ENCODE data around the gene ADD3. TPM values are rescaled to one million over a fixed set of nuclear protein-coding genes. Genes with fewer than 3 reads are reported as not detected.
A peak's percentile ranks its signal among the peaks of the same experiment; 100 is the strongest.

The ADD3 gene
- total and polyA plus RNA-seq, 2 experiments from 2014 or later: 96.9 to 114 TPM

DNA sequence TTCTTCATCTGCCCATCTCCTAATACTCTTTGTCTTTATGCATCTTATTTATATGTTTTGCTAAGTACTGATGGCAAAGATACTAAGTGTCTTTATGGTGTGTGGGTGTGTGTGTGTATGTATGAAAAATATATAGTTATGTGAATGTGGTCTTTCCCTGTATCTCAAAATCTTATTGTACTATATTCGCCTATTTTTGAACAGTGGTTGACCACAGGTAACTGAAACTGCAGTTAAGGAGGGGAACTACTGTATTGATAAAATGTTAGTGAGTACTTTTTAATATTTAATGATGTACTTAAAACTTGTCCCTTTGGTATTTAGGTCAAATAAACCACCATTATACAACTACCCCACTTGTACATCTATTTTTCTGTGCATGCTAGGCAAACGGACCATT, 85.9 kb downstream of the ADD3 start:
- TF ChIP-seq, protein P1, sequence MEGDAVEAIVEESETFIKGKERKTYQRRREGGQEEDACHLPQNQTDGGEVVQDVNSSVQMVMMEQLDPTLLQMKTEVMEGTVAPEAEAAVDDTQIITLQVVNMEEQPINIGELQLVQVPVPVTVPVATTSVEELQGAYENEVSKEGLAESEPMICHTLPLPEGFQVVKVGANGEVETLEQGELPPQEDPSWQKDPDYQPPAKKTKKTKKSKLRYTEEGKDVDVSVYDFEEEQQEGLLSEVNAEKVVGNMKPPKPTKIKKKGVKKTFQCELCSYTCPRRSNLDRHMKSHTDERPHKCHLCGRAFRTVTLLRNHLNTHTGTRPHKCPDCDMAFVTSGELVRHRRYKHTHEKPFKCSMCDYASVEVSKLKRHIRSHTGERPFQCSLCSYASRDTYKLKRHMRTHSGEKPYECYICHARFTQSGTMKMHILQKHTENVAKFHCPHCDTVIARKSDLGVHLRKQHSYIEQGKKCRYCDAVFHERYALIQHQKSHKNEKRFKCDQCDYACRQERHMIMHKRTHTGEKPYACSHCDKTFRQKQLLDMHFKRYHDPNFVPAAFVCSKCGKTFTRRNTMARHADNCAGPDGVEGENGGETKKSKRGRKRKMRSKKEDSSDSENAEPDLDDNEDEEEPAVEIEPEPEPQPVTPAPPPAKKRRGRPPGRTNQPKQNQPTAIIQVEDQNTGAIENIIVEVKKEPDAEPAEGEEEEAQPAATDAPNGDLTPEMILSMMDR (IDR thresholded peaks at IDR 0.05; ENCODE audit: low read depth, low read length): no peak
- no peak for DNase-seq (ENCODE audit: low read depth in 1 of 2, low spot score in 1 of 2)
- Histone ChIP-seq H3K9me3 (ENCODE audit: low read depth) (no peaks in the 10 kb centered on the region), H3K4me3 (no peak overlapping the region), H3K36me3 (no peaks in the 10 kb centered on the region), H3K27me3 (no peaks in the 10 kb centered on the region), H3K4me1 (ENCODE audit: low read depth) (no peaks in the 10 kb centered on the region), H3K27ac (no peak overlapping the region)

DNA sequence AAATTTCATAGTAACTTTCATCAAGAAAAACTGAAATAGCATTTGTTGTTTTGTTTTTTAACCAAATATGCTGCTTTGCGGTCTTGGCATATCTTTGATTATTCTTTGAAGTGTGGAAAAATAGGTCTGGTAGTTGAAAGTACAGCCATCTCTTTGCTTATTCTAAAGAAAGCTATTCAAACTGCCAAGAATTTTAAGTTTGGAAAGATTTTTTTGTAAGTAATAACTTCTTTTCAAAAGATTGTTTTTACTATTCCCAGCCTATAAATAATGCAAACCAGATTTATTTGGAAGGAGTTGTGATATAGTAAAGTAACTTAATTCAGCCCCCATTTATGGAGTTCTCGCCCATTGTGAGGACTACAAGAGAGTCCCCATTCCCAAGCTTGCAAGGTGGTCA, 87.0 kb downstream of the ADD3 start:
- H3K27ac ChIP-seq: no peak overlapping the region
- no peak for DNase-seq (ENCODE audit: low read depth in 1 of 2, low spot score in 1 of 2)
- H3K27me3 ChIP-seq: no peaks in the 10 kb centered on the region
- H3K9me3 ChIP-seq (ENCODE audit: low read depth): no peaks in the 10 kb centered on the region
- H3K4me1 ChIP-seq (ENCODE audit: low read depth): no peaks in the 10 kb centered on the region
- no peaks in the 10 kb centered on the region for H3K36me3 ChIP-seq
- TF ChIP-seq, protein P1 (IDR thresholded peaks at IDR 0.05; ENCODE audit: low read depth, low read length): no peak
- no peak overlapping the region for H3K4me3 ChIP-seq

DNA sequence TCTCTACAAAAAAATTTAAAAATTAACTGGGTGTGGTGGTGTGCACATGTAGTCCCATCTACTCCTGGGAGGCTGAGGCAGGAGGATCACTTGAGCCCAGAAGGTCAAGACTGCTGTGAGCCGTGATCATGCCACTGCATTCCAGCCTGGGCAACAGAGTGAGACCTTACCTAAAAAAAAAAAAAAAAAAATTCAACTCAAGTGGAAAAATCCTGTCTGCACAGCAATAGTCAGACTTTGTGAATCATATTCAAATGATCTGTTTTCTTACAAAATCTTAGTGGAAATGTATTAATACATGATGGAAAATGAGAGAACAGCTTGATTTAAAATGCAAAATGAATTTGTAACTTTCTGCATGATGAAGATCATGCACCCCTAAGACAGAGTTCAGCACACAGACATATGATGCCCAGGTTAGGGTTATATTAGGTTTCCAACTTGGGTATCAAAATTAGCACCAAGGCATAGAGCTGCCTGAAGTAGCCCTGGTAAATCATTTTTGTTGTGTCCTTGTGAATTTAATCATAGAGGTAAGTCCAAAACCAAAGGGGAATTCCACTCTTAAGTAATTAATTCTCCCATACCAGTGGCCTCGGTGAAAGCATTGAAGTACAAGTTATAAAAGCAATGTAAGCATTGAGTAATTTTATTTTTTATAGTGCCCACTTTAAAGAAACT, 93.8 kb downstream of the ADD3 start:
- no peaks in the 10 kb centered on the region for H3K4me1 ChIP-seq (ENCODE audit: low read depth)
- DNase-seq (ENCODE audit: low read depth in 1 of 2, low spot score in 1 of 2): no peak
- H3K27me3 ChIP-seq: no peaks in the 10 kb centered on the region
- H3K36me3 ChIP-seq: peaks cover 8% of the 10 kb centered on the region
- H3K27ac ChIP-seq: no peak overlapping the region
- TF ChIP-seq, protein P1 (IDR thresholded peaks at IDR 0.05; ENCODE audit: low read depth, low read length): no peak
- H3K9me3 ChIP-seq (ENCODE audit: low read depth): no peaks in the 10 kb centered on the region
- no peak overlapping the region for H3K4me3 ChIP-seq

DNA sequence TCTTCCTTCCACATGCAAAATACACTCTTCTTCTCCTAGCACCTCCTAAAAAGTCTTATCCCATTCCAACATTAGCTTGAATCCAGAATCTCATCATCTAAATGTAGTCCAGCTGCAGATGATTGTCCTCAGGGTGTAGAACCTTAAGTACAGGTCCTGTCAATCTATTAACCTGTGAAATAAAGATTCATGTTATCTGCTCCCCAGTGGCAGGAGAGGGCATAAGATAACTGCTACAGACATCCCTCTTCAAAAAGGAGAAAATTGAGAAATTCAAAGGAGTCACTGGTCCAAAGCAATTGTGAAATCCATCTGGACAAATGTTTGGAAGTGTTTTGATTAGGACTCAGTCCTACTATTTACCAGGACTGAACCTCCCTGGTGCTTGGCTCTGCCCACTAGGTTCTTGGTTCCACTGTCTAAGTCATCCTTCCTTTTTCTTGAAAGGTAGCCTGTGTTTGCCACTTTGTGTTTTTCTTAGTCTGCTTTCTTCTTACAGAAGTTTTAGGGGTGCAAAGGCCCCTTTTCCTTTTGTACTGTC, 96.2 kb downstream of the ADD3 start:
- Histone ChIP-seq H3K27ac (no peak overlapping the region), H3K4me1 (ENCODE audit: low read depth) (no peaks in the 10 kb centered on the region), H3K27me3 (no peaks in the 10 kb centered on the region), H3K4me3 (no peak overlapping the region), H3K36me3 (peaks cover 8% of the 10 kb centered on the region), H3K9me3 (ENCODE audit: low read depth) (no peaks in the 10 kb centered on the region)
- TF ChIP-seq, protein P1 (IDR thresholded peaks at IDR 0.05; ENCODE audit: low read depth, low read length): no peak
- DNase-seq (ENCODE audit: low read depth in 1 of 2, low spot score in 1 of 2): peak in 1 of 2 donors; percentile 33

DNA sequence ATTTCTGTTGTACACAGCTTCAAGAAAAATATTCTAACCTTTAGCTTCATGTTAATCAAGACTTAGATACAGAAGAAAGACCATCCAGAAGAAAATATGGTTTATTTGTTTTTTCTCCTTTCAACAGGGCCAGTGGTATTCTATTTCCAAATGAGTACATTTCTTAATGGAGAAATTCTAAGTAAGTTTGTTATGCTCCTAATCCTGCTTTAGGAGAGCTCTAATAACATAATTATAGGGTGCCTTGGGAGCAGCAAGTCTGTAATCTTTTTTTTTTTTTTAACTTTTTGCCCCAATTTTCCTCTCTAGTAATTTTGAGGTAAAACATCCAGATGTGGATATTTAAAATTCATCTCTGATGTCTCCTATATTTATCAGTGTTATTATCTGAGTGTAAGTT, 98.1 kb downstream of the ADD3 start:
- H3K27me3 ChIP-seq: no peaks in the 10 kb centered on the region
- H3K4me3 ChIP-seq: no peak overlapping the region
- H3K36me3 ChIP-seq: peaks cover 8% of the 10 kb centered on the region
- no peak for DNase-seq (ENCODE audit: low read depth in 1 of 2, low spot score in 1 of 2)
- TF ChIP-seq, protein P1 (IDR thresholded peaks at IDR 0.05; ENCODE audit: low read depth, low read length): no peak
- peaks cover 6% of the 10 kb centered on the region for H3K4me1 ChIP-seq (ENCODE audit: low read depth)
- no peak overlapping the region for H3K27ac ChIP-seq
- H3K9me3 ChIP-seq (ENCODE audit: low read depth): no peaks in the 10 kb centered on the region

Data from cardiac muscle cell (in vitro differentiated cells and primary cell).